ENCODE measurements around the gene AURKB. TPM values are rescaled to one million over a fixed set of nuclear protein-coding genes. Genes with fewer than 3 reads are reported as not detected.
A peak's percentile ranks its signal among the peaks of the same experiment; 100 is the strongest.

AURKB gene
- total and polyA plus RNA-seq, 2 of the 13 experiments (the other 11 are each of a cell fraction or from before 2014, with no cell fraction given), result 29.5 to 75.3 TPM

GRCh38 chr17:8220783-8221662 is 10.6 kb upstream of the AURKB start (continued):
- no peak for TF ChIP-seq ZZZ3 (CRISPR knock-in tag; IDR thresholded peaks at IDR 0.05; ENCODE audit: borderline replicate concordance)
- no peak for TF ChIP-seq KLF11 (CRISPR knock-in tag; IDR thresholded peaks at IDR 0.05)
- TF ChIP-seq ZNF558 (CRISPR knock-in tag; IDR thresholded peaks at IDR 0.05; ENCODE audit: borderline replicate concordance), result 0 out of 2 replicates have a peak, but pooled peaks have one; percentile 44
- TF ChIP-seq ZNF407 (CRISPR knock-in tag; IDR thresholded peaks at IDR 0.05; ENCODE audit: not compliant biosample characterization), result peak; percentile 60
- peak; percentile 46; the same call in 1 of the 2 replicates for TF ChIP-seq ZBTB33 (CRISPR knock-in tag; IDR thresholded peaks at IDR 0.05)
- no peak; the same call in 1 of the 2 replicates for TF ChIP-seq SOX5 (CRISPR knock-in tag; IDR thresholded peaks at IDR 0.05; ENCODE audit: borderline replicate concordance)
- 0 out of 2 replicates have a peak, but pooled peaks have one; percentile 4 for TF ChIP-seq ZNF770 (CRISPR knock-in tag; IDR thresholded peaks at IDR 0.05)
- TF ChIP-seq ZBTB7A (CRISPR knock-in tag; IDR thresholded peaks at IDR 0.05), result no peak
- peak; percentile 89 for TF ChIP-seq ZNF777 (CRISPR knock-in tag; IDR thresholded peaks at IDR 0.05)
- TF ChIP-seq ZNF501 (CRISPR knock-in tag; IDR thresholded peaks at IDR 0.05), result no peak
- TF ChIP-seq MTERF4 (CRISPR knock-in tag; IDR thresholded peaks at IDR 0.05), result no peak
- peak; percentile 30; the same call in 1 of the 2 replicates for TF ChIP-seq CAMTA2 (CRISPR knock-in tag; IDR thresholded peaks at IDR 0.05; ENCODE audit: borderline replicate concordance)
- no peak for TF ChIP-seq HNRNPK (IDR thresholded peaks at IDR 0.05; ENCODE audit: low read depth, low read length, poor library complexity, severe bottlenecking)
- no peak; the same call in 1 of the 2 replicates for TF ChIP-seq ZNF557 (CRISPR knock-in tag; IDR thresholded peaks at IDR 0.05)
- TF ChIP-seq RBFOX2 (IDR thresholded peaks at IDR 0.05; ENCODE audit: low read depth, low read length), result peak; percentile 49

All from HepG2 (cell line).